ENCODE results near the gene HOXC6. TPM values are rescaled to one million over a fixed set of nuclear protein-coding genes. Genes with fewer than 3 reads are reported as not detected.
A peak's percentile ranks its signal among the peaks of the same experiment; 100 is the strongest.

Gene HOXC6
- total and polyA plus RNA-seq, 10 of the 15 experiments (the other 5 are each of a cell fraction or from before 2014, with no cell fraction given) = 0.02 to 0.55 (median 0.45) TPM; not detected in 4

GRCh38 chr12:54053751-54054741, 25.8 kb downstream of the HOXC6 start, which contains the start of gene HOXC4 (continued):
- TF ChIP-seq SREBF1 (IDR thresholded peaks at IDR 0.05; ENCODE audit: low read length) = no peak
- peak; percentile 40; the same call in 1 of the 2 replicates for TF ChIP-seq MAX (IDR thresholded peaks at IDR 0.05; ENCODE audit: low read depth, low read length)

- peaks cover 22% of the 10 kb centered on the region for H3K4me1 ChIP-seq (ENCODE audit: control insufficient read depth, insufficient read depth, low read length)
- H3K27ac ChIP-seq (ENCODE audit: control insufficient read depth, insufficient read depth) = peak overlapping the region; percentile 1; the same call in 1 of the 2 replicates
- H3K79me2 ChIP-seq (ENCODE audit: control insufficient read depth, insufficient read depth, low read length) = peaks cover 14% of the 10 kb centered on the region
- in situ Hi-C loops (cut with MboI) = no loop called here
- ChIA-PET RAD21 (ENCODE audit: unreplicated experiment) (interaction anchor here (0.7 to 6.0 kb wide), 8 partner anchors 10 to 159 kb away, joined by 3 to 56 read pairs (median 8); partner anchors contain the start of genes HOXC5 and SMUG1), POLR2A (interaction anchor here (0.6 to 2.4 kb wide), 12 partner anchors 10 to 494 kb away, joined by 3 to 24 read pairs (median 5); partner anchors contain the start of gene COPZ1), CTCF (interaction anchor here (0.8 to 6.7 kb wide), 12 partner anchors 10 to 162 kb away, joined by 3 to 86 read pairs (median 10); partner anchors contain the start of genes HOXC5, HOXC8 and SMUG1), SMC1A (ENCODE audit: uncharacterized antibody, unreplicated experiment) (interaction anchor here (0.7 to 4.6 kb wide), 7 partner anchors 10 to 380 kb away, joined by 3 to 37 read pairs (median 7); partner anchors contain the start of genes HOXC5 and SMUG1)
- no TSS peak for BruUV-seq (replicated peaks)
- intact Hi-C loops (cut with micrococcal nuclease; ENCODE audit: unreplicated experiment) = no loop called here
- no peaks in the 10 kb centered on the region for H3K9me3 ChIP-seq (replicated peaks; ENCODE audit: control insufficient read depth, insufficient read depth, low read length)
- peak overlapping the region; percentile 93 for H3K9ac ChIP-seq (ENCODE audit: control insufficient read depth, insufficient read depth, low read length)
- ATAC-seq = no peak
- no peak for TF ChIP-seq RB1 (IDR thresholded peaks at IDR 0.05; ENCODE audit: borderline replicate concordance)
- no peak for TF ChIP-seq SIN3A (IDR thresholded peaks at IDR 0.05; ENCODE audit: low read depth, low read length)
- TF ChIP-seq EGR1 (IDR thresholded peaks at IDR 0.05; ENCODE audit: borderline replicate concordance in 1 of 2, low read depth in 2 of 2, low read length in 2 of 2) = no peak
- TF ChIP-seq IRF4 (IDR thresholded peaks at IDR 0.05; ENCODE audit: low read depth, low read length) = no peak
- TF ChIP-seq, protein P1, sequence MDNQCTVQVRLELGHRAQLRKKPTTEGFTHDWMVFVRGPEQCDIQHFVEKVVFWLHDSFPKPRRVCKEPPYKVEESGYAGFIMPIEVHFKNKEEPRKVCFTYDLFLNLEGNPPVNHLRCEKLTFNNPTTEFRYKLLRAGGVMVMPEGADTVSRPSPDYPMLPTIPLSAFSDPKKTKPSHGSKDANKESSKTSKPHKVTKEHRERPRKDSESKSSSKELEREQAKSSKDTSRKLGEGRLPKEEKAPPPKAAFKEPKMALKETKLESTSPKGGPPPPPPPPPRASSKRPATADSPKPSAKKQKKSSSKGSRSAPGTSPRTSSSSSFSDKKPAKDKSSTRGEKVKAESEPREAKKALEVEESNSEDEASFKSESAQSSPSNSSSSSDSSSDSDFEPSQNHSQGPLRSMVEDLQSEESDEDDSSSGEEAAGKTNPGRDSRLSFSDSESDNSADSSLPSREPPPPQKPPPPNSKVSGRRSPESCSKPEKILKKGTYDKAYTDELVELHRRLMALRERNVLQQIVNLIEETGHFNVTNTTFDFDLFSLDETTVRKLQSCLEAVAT (IDR thresholded peaks at IDR 0.05) = peak; percentile 38; the same call in 1 of the 2 replicates
- 0 out of 2 replicates have a peak, but pooled peaks have one; percentile 17 for TF ChIP-seq NR2F1 (conservative IDR thresholded peaks at IDR 0.05)
- TF ChIP-seq CHD2 (IDR thresholded peaks at IDR 0.05; ENCODE audit: borderline replicate concordance, low read depth, low read length) = 0 out of 2 replicates have a peak, but pooled peaks have one; percentile 26
- WGBS (ENCODE audit: insufficient coverage, insufficient replicate concordance, low lambda C conversion rate, missing lambda C conversion rate) = 56% methylated on average over 24 of the region's 24 CpGs
- H3K36me3 ChIP-seq (ENCODE audit: control insufficient read depth in 2 of 2, insufficient read depth in 2 of 2, low read length in 1 of 2) = no peaks in the 10 kb centered on the region
- peak overlapping the region; percentile 90 for H3K4me2 ChIP-seq (ENCODE audit: control insufficient read depth, insufficient read depth)
- no peaks in the 10 kb centered on the region for H3K27me3 ChIP-seq (replicated peaks in 1 of 2; ENCODE audit: control insufficient read depth in 2 of 2, insufficient read depth in 2 of 2, low read length in 1 of 2)
- no peaks in the 10 kb centered on the region for H4K20me1 ChIP-seq (ENCODE audit: control insufficient read depth, insufficient read depth)
- peak overlapping the region; percentile 37 for H2AFZ ChIP-seq (ENCODE audit: control insufficient read depth, low read depth, low read length)
- no peak for FAIRE-seq
- H3K4me3 ChIP-seq = peak overlapping the region; percentile 84
- no peak for DNase-seq (ENCODE audit: low read depth, low spot score)
Measured at GRCh38 chr12:54054742-54055194, 26.5 kb downstream of the HOXC6 start.

Measured in GM12878 (cell line).